GM21423 (cell line): ENCODE measurements around the gene DKK2.

ENCODE experiments used
- ATAC-seq: cut with Tn5 transposase; IDR thresholded peaks from one replicate; pipeline ENCODE4 v1.9.1; 2021; ENCODE audit warnings: mild to moderate bottlenecking, moderate library complexity; ENCODE audit not compliant: unreplicated experiment

The DKK2 gene, protein sequence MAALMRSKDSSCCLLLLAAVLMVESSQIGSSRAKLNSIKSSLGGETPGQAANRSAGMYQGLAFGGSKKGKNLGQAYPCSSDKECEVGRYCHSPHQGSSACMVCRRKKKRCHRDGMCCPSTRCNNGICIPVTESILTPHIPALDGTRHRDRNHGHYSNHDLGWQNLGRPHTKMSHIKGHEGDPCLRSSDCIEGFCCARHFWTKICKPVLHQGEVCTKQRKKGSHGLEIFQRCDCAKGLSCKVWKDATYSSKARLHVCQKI

DNA sequence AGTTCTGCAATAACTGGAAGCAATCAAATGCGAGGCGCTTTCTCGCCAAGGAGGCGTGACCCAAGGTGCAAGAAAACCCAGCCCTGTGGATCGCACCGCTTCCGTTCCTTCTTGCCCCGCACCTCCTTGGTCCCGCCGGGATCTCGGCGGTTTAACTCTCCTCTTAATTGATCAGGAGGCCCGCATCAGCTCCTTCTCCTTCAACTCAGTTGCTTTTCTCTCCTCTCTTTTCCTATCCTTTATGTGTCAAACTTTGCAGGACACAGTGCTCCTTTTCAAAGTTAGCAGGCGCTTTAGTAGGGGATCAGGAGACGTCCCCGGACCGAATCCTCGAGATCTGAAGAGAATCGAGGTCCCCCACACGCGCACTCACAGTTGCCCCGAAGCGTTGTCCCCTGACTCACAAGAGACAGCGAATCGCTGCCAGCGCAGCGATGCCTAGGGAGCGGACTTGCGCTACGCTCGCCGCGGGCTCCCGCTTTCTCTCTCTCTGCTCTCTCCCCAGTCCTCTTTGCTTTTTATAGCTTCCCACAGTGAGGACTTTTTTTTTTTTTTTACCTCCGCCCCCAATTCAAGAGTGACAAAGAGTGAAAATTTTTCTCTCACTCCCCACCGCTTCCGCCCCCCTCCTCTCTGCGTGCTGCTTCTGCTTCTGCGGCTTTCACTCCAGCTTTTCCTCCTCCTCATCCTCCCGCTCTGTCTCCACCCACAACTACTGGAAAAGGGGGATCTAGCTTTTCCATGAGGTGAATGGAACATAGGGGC, at the start of gene DKK2:
Gene DKK2, minus strand, starts transcription at position 495 of the 765 bp plus-strand sequence. CDS start 722 bp downstream, outside the sequence.
- no peak for ATAC-seq

DNA sequence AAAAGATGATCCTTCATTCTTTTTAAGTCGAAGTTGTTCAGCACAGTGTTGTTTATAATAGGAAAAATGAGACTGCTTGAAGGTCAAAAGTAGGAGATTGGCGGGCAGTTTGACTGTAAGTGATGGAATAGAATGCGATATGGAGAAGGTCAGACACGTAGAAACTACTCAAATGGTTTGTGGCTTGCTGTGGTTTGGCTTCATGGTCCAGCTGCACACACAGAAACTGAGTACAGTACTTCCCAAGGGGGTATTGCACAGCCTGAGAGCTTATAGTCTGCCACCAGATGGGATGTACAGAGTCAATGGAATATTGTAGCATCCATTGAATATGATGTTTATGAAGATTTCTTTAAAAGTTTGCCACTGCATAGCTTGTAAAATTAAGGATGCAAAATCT, 41.1 kb upstream of the DKK2 start:
- ATAC-seq, result no peak

DNA sequence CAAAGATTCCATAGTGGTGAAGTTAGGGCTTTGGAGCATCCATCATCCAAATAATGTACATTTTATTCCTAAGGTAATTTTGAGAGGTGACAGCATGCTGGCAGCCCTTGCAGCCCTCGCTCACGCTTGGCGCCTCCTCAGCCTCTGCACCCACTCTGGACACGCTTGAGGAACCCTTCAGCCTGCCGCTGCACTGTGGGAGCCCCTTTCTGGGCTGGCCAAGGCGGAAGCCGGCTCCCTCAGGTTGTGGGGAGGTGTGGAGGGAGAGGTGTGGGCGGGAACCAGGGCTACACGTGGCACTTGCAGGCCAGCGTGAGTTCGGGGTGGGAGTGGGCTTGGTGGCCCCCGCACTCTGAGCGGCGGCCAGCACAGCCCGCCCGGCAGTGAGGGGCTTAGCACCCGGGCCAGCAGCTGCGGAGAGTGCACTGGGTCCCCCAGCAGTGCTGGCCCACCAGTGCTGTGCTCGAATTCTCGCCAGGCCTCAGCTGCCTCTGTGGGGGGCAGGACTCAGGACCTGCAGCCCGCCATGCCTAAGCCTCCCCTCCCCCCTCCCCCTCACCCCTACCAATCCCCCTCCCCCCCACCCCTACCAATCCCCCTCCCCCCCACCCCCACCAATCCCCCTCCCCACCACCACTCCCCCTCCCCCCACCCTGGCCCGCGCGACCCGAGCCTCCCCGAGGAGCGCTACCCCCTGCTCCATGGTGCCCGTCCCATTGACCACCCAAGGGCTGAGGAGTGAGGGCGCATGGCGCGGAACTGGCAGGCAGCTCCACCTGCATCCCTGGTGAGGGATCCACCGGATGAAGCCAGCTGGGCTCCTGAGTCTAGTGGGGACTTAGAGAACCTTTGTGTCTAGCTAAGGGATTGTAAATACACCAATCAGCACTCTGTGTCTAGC, 37.0 kb upstream of the DKK2 start:
- ATAC-seq, result no peak

DNA sequence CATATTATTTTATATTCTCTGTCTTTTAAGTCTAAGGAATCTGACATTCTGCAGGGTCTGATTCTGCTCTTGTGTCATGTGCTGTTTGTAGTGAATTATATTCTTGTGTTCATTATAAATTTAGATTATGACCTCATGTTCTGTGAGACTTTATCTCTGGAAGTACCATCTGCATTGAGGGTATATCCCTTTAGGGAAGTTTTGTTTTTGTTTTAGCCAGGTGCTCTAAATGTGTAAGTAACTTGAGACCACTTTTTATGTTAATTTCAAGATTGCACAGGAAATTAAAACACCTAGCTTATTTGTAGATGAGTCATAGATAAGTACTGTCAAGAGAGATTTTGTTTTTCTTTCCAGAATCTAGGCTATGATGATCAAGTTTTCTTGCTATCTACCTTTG, 35.0 kb upstream of the DKK2 start:
- ATAC-seq, result no peak

DNA sequence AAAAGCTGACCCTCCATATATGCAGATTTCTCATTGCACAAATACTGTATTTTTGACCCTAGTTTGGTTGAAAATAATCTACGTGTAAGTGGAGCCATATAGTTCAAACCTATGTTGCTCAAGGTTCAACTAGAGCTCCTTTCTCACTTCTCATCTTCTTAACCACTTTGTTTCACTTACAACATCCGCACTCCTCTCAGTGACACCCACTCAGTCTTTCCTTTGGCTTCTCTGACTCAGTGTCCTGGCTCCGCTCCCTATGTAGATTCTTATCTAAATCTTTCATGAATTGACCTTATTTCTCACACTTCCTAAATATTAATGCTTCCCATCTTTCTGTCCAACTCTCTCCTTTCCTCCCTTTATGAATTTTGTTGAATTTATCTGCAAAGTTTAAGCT, 32.9 kb upstream of the DKK2 start:
- ATAC-seq, result no peak

DNA sequence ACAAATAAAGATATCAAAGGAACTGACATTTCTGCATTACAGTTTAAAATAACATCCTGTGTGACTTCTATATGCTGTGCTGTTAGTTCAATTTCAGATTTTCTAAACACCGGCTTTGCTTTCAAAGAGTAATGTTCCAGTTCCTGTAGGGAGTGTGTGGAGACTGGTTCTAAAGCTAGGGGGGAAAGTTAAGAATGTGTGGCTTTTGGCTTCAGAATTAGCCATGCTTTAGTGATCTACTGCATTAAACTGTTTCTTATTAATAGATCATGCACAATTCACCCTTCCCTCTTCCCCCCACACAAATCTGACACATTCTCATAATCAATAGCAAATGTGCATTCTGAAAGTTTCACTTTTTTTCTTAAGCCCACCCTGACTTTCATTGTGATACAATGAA, 32.0 kb upstream of the DKK2 start:
- no peak for ATAC-seq

DNA sequence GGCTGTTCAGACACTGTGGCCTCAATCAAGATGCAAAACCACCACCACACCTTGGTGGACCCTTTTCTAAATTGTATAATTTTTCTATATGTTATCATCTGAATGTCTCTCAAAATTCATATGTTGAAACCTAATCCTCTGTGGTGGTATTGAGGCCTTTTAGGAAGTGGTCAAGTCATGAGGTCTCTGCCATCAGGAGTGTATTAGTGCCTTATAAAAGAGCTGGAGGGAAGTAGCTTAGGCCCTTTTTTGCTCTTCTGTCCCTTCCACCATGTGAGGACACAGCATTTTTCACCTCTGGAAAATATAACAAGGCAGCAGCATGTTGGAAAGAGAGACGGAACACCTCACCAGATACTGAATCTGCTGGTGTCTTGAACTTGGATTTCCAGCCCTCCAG, 30.5 kb upstream of the DKK2 start:
- ATAC-seq, result no peak

DNA sequence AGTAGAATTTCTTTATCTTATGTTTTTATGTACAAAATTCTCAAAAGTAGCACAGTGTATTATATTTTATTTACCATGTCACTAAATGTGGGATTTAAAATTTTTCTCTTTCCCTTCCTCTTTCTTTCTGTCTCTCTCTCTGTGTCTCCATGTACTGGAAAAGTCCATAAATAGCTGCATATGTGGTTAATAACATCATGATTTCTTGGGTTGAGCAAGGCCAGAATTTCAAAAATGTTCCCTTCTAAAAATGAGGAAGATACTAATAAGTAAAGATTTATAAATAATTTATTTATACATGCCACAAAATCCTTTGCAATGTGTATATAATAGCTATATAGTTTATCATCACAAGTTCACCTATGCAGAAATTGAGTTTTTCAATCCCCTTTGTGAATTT, 29.1 kb upstream of the DKK2 start:
- ATAC-seq, result no peak

DNA sequence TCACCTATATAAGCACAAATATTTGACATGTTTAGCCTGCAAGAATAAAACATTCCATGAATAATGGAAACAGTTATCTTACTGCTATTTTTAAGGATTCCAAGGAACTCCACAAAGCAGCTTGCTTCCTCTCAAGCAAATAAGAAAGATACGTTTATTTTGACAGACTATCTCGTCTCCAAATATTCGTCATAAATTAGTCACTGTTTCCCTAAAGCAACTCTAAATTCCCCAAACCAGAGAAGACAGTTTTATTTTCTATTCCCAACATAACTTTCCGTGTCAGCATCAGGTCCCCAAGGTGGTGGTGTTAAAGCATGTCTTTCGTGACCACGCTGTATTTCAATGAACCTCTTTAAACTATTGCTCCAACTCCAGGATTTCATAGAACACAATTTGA, 24.3 kb upstream of the DKK2 start:
- no peak for ATAC-seq

DNA sequence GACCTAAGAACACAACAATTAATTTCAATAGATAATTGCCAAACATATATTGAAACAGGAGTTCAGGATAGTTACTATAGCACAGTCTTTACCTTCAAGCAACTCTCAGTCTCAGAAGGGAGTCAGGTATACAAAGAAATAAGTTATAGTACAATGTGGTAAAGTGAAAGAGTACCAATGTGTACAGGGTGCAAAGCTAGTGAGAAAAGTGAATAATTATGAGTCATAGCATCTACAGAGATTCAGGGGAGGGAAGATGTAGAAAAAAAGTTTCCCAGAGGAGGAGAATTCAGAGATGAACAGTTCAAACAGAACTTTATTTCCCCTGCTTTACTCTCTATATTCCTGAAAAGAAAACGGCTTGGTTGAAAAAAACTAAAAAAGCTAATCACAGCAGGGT, 22.7 kb upstream of the DKK2 start:
- ATAC-seq, result no peak

DNA sequence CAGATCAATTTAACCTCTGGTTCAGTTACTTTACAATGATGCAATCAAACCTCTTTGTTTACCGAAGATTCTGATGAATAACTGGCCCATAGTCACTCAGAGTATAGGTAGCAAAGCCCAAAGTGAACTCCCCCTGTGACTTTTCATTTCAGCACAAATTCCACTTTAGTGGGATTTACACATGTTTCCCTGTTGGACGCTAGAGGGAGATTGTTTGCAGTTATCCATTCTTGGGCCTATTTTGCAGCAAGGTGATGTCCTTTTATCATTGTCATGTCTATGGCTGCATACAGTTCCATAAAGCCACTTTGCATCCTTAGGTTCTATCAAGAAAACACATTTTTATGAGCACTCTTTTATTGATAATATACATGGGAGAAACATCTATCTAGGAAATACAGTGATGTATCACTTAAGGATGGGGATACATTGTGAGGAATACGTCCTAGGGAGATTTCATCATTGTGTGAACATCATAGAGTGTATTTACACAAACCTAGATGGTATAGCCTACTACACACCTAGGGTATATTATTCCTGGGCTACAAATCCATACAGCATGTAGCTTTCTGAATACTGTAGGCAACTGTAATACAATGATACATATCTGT, 14.5 kb upstream of the DKK2 start:
- no peak for ATAC-seq

DNA sequence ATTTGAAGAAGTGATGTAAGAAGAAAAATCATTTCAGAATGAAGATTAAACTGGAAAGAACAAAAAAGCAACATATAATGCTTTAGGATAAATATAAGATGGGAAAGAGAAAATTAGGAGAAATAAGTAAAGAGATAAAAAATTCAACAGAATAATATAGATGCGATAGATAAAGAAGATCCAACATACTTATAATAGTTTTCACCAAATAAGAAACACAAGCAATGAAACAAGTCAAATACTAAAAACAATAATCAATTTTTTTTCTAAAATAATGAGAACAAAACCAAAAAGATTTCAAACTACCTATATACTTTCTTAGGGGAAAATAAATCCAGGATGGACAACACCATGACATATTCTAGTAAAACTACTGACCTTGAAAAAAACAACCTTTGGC, 10.1 kb upstream of the DKK2 start:
- no peak for ATAC-seq

DNA sequence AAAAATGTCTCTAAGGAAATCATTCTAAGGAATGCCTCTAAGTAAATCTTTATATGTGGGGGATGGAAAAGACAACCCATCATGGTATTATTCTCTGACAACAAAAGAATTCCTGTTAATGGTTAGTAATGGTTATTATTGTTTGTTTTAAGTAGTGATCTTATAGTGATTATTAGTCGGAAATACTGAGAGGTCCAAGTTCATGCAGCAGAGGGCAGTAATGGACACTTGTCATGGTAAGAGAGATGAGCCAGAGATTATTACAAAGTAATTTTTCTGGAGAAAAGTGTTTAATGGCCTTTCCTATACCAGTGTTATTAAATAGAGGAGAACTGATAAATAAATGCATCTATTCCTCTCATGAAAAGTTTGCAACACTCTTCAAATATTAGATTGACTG, 8.1 kb upstream of the DKK2 start:
- ATAC-seq, result no peak

DNA sequence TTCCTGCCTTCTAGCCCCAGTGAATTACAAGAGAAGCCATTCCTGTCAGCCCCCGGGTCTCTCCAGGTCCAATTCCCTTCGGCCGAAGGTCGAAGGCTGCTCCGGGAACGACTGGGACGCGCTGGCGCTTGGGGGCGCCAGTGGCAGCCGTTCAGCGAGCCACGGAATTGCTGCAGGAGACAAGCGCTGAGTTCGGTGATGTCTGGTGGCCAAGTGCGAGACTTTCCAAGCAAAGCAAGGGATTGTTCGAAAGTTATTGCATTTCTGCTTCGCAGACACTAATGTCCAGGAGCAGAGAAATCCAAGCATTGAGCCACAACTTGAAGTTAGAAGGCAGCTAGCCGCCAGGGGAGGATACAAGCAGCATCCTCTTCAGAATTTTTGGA, 1.1 kb upstream of the DKK2 start:
- no peak for ATAC-seq

DNA sequence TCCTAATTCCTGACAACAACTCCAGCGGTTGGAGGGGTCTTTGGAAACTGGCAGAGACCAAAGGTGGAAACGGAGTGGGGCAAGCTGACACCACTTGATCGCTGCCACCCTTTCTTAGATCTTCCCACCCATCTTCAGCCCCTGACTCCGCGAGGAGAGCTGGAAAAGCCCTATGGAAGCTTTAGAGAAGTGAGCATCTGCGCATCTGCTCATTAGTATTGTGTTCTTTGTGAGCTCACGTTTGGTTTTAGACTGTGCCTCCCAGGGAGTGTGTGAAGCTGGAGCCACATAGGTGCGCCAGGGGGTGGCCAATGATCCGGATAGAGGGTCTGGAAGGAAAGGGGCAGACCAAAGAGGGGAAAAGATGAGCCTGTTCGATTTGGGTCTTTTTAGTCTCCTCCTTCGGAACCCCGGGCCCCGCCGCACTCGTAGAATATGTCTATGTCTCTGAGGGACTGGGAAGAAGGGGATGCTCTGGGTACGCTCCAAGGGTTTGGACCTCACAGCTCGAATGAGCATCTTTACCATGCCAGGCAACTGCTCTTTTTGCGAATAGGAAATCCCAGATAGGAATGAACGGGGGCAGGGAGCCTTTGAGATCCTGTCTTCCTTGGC, 578 bp upstream of the DKK2 start:
- ATAC-seq, result no peak

DNA sequence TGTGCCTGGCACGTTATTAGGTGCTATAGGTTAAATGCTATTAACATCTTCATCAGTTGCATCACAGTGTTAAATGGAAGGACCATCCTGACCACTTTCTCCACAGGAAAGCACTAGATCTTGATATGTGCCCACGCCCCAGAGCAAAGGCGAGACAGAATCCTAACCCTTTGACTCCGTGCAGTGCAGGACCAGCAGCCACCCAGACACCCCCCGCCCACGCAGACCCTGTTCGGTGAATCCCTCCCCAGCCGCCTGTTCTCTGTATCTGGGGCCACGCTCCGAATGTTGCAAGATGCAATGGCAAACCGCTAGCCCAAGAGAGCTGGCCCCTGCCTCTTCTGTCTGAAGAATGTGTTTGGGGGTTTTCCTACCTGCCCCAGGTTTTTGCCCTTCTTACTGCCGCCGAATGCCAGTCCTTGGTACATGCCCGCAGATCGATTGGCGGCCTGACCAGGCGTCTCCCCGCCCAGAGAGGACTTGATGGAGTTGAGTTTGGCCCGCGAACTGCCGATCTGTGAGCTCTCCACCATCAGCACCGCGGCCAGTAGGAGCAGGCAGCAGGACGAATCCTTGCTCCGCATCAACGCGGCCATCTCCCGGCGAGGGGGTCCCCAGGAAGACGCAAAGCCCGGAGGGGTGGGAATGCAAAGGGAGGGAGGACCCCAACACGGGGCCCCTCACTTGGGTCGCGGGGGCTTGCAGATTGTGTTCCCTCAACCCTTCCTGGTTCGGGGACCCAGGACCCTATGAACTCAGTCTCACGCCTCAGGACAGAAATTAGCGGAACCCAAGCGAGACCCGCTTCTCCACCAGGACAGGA, 906 bp downstream of the DKK2 start:
- no peak for ATAC-seq

DNA sequence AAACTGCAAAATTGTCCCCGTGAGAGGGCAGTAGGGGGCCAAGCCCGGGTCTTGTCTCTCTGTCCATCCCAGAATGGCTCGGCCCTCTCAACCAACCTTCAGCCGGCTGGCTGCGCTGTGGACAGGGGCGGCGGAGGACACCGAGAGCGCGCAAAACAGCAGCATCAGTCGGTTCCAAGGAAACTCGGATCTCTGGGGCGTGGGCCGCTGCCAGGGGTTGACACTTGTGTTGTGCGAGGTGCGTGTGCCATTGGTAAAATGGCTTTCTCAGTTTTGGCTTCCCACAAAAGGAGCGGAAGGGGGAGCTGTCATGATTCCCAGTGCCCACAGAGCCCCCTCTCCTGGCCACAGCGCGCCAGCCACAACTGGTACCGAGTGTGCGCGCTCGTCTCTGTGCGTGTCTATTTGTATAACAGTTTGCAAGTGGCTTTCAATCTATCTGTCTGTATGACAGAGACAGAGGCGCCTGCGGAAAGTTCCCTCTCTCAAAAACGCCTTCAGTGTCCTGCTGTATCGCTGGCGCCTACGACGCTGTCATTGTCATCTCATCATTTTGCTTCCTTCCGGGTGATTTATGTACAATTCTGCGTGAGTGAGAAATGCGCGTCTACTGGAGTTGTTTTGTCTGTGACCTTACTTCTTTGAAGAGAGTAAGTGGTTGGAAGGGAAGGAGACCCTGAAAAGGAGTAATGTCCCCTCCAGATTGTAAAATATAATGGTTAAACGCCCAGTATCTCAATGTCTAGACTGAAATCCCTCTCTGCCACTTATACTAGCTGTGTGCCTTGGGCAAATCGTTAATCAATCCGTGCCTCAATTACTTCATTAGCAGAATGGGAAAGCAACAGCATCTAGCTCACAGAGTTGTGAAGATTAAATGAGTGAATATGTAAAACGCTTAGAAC, 1.8 kb downstream of the DKK2 start:
- ATAC-seq, result no peak

DNA sequence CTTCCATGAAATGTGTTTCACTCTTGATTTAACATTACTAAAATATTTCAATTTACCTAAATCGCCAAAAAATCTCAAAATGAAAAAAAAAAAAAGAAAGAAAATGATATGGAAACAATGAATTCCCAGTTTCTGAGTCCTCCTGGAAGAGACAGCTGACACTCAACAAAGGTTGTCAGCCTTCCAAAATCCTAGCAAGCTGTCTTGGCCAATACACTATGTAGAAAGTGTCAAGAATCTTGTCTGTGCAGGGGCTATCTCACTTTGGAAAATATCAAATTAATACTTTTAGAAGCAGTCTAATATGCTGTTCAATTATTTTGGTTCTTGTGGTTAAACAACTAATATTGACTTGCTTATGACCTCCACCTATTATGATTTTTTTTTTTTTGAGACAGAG, 8.7 kb downstream of the DKK2 start:
- ATAC-seq, result no peak

DNA sequence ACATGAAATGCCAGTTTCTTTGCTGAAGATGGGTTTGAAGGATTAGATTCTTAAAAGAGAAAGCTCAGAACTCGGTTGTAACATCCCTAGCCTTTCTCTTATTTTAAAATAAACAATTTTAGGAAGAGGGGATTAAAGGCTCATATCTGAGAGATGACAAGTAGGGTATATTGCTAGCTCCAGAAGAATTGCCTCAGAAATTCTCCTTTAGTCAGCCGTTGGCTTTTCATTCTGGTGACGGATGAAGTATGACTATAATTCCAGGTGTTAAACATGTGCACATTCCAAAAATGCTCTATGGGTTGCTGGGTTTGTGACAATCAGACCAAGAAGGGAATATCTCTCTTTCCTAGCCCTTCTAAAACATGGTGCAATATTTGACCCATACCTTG, 17.8 kb downstream of the DKK2 start:
- no peak for ATAC-seq
